HL-60 (cell line): Measurements from ENCODE around the gene SLC25A47.
"Not testable (repeated sequence)": the region's sequence is repeated elsewhere in the genome, so short reads cannot be mapped to it uniquely, and the experiment has no call there.

Experiments
- DNase-seq, 2 experiments: peaks; one replicate each; pipeline ENCODE4 v3.0.0-alpha.2; 2010 to 2020; ENCODE audit warnings: low read depth in 1 of 2, low spot score in 1 of 2
- H3K27ac ChIP-seq: fragments of 250-450 bp; sonication (Bioruptor Pico); replicated peaks from 2 replicates; pipeline ENCODE4 v1.5.1; 2020; ENCODE audit warnings: mild to moderate bottlenecking, moderate library complexity
- H3K27me3 ChIP-seq: fragments of 250-450 bp; sonication (Bioruptor Pico); 2 replicates; pipeline ENCODE4 v1.5.1; 2021; ENCODE audit warnings: mild to moderate bottlenecking, moderate library complexity; ENCODE audit not compliant: insufficient read depth, poor library complexity, severe bottlenecking
- H3K4me3 ChIP-seq: replicated peaks from 2 replicates; pipeline ENCODE4 v1.5.1; 2011; ENCODE audit warnings: mild to moderate bottlenecking, control low read depth, low read length; ENCODE audit not compliant: insufficient read depth
- GABPA ChIP-seq: IDR thresholded peaks from 2 replicates; pipeline ENCODE4 v1.6.1; 2012; ENCODE audit warnings: low read depth
- POLR2AphosphoS5 ChIP-seq: IDR thresholded peaks from 2 replicates; pipeline ENCODE4 v1.6.1; 2012; ENCODE audit warnings: low read depth
- SPI1 ChIP-seq: IDR thresholded peaks from 2 replicates; pipeline ENCODE4 v1.6.1; 2012; ENCODE audit warnings: low read depth, mild to moderate bottlenecking, borderline replicate concordance
- TF ChIP-seq, protein P1 (sequence below): IDR thresholded peaks from one replicate; pipeline ENCODE4 v1.5.1; 2011; ENCODE audit warnings: low read length, control low read depth, inconsistent platforms; ENCODE audit not compliant: insufficient read depth
- TF ChIP-seq, protein P2 (sequence below): IDR thresholded peaks from 2 replicates; pipeline ENCODE4 v1.6.1; 2012; ENCODE audit warnings: low read depth; ENCODE audit not compliant: insufficient replicate concordance

SLC25A47 gene

DNA sequence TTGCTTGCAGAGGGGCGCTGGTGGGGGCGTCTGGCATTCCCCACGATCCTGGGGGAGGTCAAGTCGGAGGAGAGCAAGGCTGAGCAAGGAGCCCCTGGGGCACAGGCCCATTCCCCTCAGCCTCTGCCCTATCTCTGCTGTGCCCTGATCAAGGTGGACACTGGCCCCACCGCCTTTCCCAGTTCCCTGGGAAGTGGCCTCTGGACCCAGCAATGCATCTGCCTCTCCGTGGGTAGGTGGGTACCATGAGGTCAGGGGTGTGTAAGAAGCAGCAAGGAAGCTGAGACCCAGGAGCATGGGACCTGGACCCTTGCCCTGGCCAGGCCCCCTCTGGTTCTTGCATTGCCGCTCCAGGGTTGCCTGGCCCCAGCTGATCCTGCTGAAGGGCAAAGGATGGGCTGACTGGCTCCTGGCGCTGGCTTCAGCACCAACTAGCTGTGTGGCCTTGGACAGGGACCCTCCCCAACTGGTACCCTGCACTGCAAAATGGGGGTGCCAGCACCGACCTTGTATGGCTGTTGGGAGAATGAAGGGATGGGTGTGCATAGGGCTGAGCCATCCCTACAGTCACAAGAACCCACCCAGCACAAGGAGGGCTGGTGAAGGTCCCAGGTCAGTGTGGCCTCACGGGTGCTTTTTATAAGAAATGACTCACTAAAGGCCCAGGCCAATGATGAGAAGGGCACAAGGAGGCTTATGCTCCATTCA lies 36.5 kb upstream of the SLC25A47 start:
- H3K27me3 ChIP-seq: no peaks in the 10 kb centered on the region
- H3K4me3 ChIP-seq: no peak overlapping the region
- H3K27ac ChIP-seq: no peak overlapping the region
- no peak for DNase-seq
- TF ChIP-seq GABPA (no peak), SPI1 (no peak), POLR2AphosphoS5 (no peak)
- TF ChIP-seq, protein P1, sequence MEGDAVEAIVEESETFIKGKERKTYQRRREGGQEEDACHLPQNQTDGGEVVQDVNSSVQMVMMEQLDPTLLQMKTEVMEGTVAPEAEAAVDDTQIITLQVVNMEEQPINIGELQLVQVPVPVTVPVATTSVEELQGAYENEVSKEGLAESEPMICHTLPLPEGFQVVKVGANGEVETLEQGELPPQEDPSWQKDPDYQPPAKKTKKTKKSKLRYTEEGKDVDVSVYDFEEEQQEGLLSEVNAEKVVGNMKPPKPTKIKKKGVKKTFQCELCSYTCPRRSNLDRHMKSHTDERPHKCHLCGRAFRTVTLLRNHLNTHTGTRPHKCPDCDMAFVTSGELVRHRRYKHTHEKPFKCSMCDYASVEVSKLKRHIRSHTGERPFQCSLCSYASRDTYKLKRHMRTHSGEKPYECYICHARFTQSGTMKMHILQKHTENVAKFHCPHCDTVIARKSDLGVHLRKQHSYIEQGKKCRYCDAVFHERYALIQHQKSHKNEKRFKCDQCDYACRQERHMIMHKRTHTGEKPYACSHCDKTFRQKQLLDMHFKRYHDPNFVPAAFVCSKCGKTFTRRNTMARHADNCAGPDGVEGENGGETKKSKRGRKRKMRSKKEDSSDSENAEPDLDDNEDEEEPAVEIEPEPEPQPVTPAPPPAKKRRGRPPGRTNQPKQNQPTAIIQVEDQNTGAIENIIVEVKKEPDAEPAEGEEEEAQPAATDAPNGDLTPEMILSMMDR: no peak
- TF ChIP-seq, protein P2, sequence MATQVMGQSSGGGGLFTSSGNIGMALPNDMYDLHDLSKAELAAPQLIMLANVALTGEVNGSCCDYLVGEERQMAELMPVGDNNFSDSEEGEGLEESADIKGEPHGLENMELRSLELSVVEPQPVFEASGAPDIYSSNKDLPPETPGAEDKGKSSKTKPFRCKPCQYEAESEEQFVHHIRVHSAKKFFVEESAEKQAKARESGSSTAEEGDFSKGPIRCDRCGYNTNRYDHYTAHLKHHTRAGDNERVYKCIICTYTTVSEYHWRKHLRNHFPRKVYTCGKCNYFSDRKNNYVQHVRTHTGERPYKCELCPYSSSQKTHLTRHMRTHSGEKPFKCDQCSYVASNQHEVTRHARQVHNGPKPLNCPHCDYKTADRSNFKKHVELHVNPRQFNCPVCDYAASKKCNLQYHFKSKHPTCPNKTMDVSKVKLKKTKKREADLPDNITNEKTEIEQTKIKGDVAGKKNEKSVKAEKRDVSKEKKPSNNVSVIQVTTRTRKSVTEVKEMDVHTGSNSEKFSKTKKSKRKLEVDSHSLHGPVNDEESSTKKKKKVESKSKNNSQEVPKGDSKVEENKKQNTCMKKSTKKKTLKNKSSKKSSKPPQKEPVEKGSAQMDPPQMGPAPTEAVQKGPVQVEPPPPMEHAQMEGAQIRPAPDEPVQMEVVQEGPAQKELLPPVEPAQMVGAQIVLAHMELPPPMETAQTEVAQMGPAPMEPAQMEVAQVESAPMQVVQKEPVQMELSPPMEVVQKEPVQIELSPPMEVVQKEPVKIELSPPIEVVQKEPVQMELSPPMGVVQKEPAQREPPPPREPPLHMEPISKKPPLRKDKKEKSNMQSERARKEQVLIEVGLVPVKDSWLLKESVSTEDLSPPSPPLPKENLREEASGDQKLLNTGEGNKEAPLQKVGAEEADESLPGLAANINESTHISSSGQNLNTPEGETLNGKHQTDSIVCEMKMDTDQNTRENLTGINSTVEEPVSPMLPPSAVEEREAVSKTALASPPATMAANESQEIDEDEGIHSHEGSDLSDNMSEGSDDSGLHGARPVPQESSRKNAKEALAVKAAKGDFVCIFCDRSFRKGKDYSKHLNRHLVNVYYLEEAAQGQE: no peak

DNA sequence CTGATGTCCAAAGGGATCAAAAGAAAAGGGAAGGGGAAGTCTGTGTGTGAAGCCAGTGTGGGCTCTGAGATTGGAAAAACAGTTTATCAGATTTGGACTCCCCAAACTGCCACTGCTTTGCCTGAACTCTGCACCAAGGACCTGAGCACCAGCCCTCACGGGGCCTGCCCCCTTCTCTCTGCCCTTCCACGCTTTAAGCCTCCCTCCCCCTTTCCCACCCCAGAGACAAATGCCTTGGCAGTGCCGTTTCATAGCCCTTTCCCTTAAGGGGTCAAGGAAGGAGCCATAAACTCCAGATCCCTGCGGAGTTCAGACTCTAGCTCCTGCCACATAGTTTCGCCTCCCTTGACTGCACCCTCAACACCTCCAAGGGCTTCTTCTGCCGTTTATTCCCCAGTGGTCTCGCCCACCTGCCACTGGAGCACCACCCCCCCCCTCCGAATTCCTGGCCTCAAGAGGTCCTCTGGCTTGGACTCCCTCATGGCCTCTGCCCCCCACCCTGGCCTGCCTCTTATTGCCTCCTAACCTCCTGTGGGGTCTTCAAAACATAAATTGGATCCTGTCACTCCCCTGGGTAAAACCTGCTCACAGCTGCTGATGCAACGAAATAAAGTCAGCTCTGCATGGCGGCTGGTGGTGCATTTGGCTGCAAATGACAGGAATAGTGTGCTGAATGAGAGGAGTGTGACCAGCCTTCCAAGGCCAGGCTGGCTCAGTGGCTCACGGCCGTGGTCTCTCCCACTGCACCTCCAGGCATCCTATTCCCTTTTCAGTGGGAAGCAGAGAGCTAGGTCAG lies 35.7 kb upstream of the SLC25A47 start:
- TF ChIP-seq POLR2AphosphoS5 (no peak), SPI1 (no peak), GABPA (no peak)
- TF ChIP-seq, protein P2: no peak
- TF ChIP-seq, protein P1: no peak
- DNase-seq: no peak
- H3K27ac ChIP-seq: no peak overlapping the region
- H3K4me3 ChIP-seq: no peak overlapping the region
- H3K27me3 ChIP-seq: no peaks in the 10 kb centered on the region

DNA sequence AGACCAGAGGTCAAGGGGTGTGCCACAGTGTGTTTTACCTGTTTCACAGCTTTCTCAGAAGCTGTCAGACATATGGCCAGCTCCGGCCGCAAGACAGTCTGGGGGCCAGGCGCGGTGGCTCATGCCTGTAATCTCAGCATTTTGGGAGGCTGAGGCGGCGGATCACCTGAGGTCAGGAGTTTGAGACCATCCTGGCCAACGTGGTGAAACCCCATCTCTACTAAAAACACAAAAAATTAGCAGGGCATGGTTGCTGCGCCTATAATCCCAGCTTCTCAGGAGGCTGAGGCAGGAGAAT lies 35.2 kb upstream of the SLC25A47 start:
- not testable (repeated sequence) for DNase-seq, H3K27ac ChIP-seq, H3K4me3 ChIP-seq, H3K27me3 ChIP-seq

DNA sequence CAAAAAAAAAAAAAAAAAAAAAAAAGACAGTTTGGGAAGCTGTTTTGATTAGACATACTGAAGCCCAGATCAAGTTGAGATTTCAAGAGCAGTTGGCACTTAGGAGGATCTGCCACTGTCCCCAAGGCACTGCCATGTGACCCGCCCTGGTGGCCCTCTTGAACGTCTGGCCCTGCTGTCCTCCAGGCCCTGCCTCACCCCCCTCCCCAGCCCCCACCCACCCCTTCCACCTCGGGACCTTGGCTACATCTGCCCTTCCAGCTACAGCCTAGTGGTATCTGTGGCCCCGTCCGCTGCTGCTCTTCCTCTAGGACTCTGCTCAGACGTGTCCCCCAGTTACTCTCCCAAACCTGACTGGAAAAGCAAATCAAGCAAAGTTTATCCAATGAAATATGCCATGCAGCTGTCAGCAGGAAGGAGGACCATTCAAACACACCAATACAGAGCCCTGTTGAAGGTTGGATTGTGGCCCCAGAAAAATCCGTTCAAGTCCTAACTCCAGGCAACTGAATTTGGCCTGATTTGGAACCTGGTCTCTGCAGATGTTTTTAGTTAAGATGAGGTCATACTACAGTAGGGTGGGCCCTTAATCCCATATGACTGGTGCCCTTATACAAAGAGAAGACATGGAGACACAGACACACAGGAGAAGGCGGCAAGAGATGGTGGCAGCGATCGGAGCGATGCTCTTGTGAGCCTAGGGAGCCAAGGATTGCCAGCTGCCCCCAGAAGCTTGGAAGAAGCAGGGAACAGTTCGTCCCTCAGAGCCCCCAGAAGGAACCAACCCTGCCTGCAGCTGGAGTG lies 34.6 kb upstream of the SLC25A47 start:
- Histone ChIP-seq H3K27me3 (no peaks in the 10 kb centered on the region), H3K4me3 (no peak overlapping the region), H3K27ac (no peak overlapping the region)
- TF ChIP-seq SPI1 (no peak), POLR2AphosphoS5 (no peak), GABPA (no peak)
- TF ChIP-seq, protein P2: no peak
- TF ChIP-seq, protein P1: no peak
- DNase-seq: no peak
